HG03469 (cell line): ENCODE measurements around the gene FGFR3.
"Not testable (repeated sequence)": the region's sequence is repeated elsewhere in the genome, so short reads cannot be mapped to it uniquely, and the experiment has no call there.

Source experiments
- ATAC-seq: cut with Tn5 transposase; IDR thresholded peaks from one replicate; pipeline ENCODE4 v1.9.1; 2021; ENCODE audit warnings: mild to moderate bottlenecking, moderate library complexity, moderate number of reproducible peaks; ENCODE audit not compliant: unreplicated experiment

FGFR3 gene

DNA sequence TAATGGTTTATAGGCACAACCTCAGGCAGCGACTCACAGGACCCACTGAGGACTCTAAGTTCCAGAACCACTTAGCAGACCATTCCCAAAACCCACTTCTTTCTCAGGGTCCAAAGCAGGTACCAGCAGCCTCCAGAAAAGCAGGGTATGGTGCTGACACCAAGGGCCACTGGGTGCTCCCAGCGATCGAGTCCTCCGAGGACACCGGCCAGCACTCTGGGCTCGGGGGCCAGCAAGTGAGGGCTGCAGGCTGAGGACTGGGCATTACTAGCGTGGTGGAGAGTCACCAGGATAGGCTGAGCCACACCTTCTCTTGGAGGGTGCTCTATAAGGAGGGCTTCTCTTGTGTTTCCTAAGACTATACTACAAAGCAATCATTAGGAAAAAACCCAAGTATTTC is 43.6 kb downstream of the FGFR3 start:
- ATAC-seq = no peak

DNA sequence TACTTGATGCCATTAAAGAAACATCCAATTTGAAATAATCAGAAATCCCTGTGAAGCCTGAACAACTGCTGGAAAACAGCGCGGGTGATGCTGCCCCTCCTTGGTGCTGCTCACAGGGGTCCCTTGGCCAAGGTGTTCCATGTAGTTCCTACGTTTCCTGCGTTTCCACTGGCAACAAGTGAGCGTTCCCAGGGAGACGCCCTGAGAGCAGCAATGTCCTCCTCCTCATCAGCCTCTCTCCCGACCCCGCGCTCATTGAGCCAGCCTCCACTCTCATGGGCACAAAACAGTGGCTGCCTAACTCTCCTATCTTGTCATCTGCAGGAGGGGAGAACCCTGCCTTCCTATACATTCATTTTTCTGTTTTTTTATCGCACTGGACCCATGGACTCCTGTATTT is 44.0 kb downstream of the FGFR3 start:
- ATAC-seq = no peak

DNA sequence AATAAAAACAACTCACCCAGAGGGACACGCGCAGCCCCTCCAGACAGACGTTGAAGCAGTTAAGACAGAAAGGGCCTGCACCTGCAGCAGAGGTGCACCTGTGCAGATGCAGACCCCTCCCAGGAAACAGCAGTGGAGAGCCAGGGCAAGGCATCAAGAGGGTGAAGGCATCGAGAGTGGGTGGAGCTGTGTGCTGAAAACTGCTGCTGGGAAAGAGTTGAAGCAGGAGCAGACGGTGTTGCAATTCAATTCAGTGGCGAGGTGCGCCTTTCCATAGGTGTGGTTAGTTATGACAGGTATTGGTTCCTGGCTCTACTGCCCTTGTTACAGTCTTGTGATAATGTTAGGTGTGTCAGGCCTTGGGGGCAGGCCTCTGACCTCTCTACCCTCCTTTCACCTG is 46.2 kb downstream of the FGFR3 start:
- no peak for ATAC-seq

DNA sequence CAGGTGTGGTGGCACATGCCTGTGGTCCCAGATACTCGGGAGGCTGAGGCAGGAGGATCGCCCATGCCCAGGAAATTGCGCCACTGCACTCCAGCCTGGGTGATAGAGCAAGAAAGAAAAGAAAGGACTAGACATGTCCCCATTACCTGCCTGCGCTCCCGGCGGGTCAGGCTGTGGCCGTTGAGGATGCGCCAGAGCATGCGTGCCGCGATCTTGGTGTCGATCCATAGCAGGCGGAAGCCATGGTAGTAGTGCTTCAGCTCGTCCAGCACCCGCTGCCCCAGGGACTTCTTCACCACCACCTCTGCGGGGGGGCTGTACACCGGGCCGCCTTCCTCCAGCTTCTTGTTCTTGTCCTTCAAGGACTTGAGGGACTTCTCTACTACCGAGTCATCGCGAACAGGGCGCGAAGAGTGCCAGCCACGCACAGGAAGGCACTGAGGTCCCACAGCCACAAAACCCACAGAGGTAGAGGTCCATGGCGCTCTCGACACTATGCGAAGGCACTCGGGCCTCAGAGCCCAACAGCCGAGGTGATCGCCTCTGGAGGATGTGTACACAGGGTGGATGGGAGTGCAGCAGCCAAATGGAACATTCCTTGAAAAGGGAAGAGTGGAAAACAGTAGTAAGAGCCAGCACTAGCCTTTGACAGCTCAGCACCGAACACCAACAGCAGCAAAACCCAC is 48.3 kb downstream of the FGFR3 start:
- no peak for ATAC-seq

DNA sequence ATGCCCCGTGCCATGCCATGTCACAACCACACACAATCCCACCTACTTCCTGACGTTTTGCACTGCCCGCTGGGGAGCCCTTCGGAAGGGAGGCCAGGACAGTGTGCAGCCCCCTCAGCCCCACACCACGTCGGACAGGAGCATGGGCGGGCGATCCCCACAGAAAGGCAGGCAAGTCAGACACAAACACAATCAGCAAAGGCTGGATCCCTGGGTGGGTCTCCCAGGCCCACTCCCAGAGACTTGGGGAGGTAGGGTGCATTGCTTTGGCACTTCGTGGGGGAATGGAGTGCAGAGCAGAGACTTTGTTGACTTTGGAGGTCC is 48.8 kb downstream of the FGFR3 start:
- ATAC-seq = no peak

DNA sequence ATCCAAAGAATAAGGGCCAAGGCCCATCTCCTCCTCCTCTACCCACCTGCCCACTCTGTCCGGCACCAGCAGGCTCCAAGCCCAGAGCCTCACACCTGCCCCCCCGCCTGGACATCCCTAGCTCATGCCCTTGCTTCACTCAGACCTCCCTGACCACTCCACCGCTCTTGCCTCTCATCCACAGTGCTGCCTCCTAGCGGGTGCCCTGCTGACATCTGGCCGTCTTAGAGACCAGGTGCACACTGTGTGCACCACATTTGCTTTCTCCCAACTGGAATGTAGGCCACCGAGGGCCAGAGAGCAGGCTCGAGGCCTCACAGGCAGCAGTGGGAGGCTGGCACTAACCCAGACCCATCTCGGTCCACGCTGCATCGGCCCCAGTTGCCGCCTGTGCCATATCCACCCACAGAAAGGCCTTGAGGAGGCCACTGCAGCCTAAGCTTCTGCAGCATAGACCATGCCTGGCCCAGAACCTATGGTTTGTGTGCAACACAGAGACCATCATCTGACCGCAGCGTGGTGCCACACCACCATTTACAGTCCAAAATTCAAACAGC is 49.3 kb downstream of the FGFR3 start:
- no peak for ATAC-seq

DNA sequence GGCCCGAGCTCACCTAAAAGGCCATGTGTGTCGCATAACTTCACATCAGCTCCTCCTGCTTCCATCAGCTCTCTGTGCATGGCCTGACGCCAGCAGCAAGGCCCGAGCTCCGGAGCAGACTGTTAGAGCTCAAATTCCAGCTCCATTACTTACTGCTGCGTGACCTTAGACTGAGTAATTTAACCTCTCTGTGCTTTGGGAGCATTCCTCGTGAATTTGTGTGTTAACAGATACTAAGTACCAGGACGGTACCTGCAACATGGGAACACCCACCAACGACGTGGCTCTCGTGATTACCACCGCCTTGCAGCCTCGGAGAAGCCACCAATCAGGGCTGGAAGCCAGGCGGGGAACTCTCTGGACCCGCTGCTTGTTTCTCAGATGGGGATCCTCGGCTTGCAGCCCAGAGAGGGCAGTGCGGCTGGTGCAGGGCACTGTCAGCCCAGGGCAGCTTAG is 49.9 kb downstream of the FGFR3 start:
- ATAC-seq = no peak

DNA sequence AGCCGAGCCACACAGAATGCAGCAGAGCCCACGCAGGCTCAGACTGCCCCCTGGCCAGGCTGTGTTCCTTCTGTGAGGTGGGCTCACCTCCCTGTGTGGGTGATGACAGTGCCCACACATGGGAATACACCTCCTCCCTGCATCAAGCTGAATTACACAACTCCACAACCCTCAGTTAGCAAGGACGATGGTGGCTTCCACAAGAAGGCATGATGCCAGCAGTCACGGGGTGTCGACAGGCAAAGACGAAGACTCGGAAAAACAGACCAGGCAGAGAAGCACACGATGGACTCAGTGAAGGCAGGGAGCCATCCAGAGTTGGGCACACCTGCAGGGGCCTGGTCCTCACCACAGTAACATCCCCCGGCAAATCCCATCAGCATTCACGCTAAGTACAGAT is 50.8 kb downstream of the FGFR3 start:
- ATAC-seq = no peak

DNA sequence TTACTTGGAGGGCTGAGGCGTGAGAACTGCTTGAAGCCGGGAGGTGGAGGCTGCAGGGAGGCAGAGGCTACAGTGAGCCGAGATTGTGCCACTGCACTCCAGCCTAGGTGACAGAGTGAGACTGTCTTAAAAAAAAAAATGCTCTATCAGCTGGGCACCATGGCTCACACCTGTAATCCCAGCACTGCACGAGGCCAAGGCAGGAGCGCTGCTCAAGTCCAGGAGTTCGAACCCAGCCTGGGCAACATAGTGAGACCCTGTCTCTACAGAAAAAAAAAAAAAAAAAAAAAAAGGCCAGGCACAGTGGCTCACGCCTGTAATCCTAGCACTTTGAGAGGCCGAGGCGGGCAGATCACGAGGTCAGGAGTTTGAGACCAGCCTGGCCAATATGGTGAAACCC is 51.5 kb downstream of the FGFR3 start:
- not testable (repeated sequence) for ATAC-seq

DNA sequence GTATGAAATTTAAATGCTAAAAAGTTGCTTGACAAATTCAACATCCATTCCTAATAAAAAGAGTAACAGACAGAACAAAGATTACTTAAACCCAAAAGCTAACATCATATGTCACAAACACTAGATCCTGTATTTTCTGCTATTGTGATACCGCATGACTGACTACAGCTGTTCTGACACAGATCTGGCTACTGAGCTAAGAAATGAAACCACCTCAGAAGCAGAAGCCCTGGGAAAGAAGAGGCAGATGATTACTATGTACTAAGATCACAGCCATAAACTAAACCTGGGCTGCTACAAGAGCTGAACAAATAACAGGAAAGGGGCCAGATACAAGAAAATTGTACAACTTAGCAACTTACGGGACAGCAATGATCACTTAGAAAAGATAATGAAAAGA is 53.5 kb downstream of the FGFR3 start:
- no peak for ATAC-seq

DNA sequence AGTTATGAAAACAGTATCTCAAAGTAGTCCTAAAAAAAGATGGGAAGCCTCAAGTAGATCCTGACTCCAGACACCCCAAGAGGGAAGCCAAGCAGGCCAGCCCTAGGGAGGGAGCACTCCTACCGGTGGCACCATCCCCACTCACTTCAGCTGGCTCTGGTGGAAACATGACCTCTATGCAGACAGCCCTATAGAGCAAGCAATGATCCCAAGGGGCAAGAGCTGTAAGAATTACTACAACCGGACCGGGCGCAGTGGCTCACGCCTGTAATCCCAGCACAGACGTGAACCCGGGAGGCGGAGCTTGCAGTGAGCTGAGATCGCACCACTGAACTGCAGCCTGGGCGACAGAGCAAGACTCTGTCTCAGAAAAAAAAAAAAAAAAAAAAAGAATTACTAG is 57.2 kb downstream of the FGFR3 start:
- ATAC-seq = no peak

DNA sequence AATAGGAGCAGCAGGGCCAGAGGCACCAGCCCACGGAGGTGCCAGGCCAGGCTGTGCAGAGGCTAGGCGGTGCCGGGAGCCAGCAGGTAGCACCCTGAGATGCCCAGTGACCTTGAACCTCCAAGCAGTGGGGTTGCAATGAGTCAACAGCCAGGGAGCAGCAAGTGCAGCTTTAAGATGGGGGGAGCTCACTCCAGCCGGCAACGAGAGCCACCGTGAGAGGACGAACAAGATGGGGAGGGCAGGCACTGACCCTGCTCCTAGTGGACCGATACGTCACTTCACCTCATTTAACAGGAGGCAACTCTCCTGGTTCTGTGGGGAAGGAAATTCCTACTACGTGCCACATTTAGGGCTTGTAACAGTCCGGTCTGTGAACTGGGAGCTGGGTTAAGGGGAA is 58.1 kb downstream of the FGFR3 start:
- ATAC-seq = no peak

DNA sequence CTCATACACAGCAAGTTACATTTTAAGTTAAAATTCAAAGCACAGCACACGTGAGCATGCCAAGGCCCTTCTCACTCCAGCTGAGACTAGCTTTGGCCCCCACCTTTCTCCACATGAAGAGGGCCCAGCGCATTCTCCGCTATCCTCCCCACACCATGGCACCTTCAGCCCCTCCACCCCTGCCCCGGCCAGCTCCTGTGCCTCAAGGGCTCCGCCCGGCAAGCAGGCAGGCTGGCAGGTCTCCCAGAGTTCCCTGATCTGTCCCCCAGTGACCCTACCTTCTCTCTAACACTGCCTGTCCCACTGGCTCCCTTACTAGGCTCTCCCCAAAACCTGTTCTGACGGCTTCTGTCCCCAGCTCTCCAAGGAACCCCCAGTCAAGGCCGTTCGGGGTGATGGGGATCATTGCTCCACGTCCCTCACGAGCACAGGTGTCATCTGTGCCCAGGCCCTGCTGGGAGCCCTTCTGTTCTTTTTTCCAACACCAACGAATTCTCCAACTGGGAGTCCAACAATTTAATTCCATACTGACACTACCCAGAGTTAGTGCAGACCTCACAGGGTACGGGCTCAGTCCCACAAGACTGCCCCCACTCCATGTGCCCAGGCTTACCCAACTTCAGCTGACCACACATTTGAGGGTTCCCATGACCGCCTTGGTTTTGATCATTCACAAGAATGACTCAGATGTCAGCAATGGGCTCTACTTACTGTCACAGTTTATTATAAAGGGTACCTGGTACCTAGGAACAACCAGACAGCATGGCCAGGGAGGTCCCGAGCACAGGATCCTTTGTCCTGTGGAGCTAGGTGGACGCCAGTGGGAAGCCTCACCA is 58.7 kb downstream of the FGFR3 start:
- no peak for ATAC-seq

DNA sequence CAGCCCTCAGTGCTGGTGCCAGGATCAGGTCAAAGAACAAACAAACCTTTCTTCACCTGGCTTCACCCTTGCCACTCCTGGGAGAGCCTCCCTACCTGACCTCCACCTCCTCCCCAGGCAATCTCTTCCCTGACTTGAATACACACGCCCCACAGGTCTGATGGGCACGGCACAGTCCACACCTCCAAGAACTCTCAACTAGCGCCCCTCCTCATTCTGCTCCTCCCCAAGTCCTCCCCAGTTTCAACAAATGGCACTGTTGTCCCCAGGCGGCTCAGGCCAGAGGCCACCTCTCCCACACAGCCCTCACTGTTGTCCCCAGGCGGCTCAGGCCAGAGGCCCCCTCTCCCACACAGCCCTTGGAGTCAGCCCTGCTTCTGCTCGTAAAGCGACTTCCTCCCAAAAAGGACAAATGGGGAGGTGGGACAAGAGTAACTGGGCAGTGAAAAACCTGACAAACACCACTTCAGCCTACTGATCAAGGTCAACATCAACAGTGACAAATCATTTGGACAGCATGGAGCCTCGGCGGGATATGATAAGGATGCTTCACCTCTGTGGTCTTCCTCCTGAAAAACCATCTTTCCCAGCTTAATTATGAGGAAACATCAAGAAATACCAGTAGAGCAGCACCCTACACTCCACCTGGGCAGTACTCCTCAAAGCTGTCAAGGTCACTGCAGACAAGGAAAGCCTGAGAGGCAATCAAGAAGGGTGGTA is 60.0 kb downstream of the FGFR3 start:
- ATAC-seq = no peak

DNA sequence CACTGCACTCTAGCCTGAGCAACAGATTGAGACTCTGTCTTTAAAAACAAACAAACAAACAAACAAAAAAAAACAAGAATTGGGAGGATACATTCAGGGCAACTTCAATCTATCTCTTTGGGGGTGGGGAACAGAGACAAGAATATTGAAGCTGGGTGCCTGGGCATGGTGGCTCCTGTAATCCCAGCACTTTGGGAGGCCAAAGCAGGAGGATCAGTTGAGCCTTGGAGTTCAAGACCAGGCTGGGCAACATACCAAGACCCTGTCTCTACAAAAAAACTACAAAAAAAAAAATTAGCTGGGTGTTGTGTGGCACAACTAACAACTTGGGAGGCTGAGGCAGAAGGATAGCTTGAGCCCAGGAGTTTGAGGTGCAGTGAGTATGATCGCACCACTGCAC is 61.7 kb downstream of the FGFR3 start:
- ATAC-seq = no peak

DNA sequence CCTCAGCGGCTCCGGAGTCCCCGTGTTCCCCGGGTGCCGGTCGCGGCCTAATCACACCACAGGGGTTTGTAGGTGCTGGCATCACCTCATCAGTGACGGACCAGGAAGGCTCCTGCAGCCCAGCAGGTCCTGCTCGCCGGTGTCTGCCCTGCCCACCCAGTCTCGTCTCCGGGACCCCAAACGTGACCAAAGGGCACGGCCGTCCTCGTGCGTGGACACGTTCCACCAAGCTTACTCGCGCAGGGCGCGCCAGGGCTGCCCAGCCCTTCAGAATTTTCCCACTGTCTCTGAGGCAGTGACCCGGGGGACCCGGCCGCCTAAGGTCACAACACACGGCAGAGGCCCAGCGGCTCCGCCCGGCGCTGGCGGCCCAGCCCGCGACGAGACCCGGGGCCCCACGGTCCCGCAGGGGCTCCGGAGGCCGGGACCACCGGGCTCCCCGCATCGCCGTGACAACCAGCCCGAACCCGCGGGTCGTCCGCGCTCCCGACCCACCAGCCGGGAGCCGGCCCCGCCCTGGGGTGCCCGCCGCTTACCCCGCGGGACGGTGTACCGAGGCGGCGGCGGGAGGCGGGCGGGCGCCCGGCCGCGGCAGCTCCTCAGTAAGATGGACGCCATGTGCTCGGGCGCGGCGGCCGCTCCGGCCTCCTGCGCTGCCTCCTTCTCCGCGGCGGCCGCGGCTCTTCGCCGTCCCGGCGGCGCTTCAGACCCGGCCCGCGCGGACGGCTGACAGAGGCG is 62.4 kb downstream of the FGFR3 start:
- peak; percentile 13 for ATAC-seq

DNA sequence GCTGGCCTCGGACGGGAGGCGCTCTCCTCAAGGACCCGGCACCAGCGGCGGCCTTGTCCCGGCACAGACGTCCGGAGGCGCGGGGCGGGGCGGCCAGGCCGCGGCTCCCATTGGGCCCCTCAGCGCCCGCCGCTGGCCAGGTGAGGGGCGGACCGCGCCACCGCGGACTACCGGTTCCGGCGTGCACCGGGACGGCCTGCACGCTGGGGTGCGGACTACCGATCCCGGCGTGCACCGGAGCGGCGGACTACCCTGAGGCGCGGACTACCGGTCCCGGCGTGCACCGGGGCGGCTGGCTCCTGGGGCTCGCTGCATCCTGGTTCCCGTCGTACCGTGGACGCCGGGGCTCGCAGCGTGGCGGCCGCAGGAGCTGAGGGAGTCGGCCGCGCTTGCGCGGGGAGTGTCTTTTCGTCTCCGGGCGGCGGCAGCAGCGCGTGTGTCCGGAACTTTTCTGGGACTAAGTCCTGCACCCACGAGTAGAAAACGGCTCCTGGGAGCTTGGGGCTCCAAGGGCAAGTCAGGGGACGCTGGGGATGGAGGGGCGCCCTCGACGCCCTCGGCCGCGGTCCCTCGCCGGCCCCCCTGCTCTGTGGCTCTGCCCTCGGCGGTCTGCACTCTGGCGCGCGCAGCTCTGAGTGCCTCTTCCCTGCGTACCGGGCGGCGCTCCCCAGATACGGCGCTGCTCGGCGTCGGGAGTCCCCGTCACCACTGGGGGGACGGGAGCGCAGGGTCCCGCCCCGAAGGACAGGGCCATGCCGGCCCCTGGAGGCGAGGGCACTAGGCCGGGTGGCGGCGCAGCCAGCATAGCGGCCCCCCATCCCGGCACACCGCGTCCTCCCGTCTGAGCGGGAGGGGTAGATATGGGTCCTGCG is 63.2 kb downstream of the FGFR3 start, which contains the start of gene LETM1:
Gene LETM1, minus strand, starts transcription at position 86 of the 872 bp plus-strand sequence. CDS start 206 bp downstream, outside the sequence.
- peak; percentile 68 for ATAC-seq

DNA sequence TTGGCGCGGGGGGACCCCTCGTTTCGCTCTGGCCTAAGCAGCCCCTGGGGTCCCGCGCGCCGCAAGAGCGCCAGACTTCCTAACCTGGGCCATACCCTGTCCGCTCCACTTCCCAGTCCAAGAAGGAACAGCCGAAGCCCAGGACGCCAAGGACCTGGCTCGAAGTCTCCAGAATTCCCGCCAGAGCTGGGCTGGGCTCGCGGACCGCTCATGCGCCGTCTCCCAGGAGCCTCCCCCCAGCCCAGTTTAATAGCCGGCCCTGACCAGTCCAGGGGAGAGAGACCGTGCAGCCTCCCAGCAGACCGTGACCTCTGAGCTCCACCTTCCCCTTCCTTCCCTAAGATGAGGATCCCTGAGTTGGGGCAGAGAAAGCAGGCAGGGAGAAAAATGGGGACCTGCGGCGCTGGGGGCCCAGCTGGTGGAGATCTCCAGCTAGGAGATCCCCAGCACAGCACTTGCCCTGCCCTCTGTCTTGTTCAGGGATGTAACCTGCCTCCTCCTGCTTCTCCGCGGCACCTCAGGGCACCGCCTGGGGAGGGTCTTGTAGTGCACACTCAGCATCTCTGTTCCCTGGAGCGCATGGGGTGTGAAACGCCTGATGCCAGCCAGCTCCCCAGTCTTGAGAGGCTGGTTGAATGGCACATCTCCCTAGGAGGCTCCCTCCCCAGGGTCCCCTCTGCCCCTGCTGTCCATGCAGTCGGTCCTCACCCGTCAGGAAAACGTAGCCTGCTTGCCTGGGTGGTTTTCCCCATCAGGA is 64.0 kb downstream of the FGFR3 start:
- ATAC-seq = no peak

DNA sequence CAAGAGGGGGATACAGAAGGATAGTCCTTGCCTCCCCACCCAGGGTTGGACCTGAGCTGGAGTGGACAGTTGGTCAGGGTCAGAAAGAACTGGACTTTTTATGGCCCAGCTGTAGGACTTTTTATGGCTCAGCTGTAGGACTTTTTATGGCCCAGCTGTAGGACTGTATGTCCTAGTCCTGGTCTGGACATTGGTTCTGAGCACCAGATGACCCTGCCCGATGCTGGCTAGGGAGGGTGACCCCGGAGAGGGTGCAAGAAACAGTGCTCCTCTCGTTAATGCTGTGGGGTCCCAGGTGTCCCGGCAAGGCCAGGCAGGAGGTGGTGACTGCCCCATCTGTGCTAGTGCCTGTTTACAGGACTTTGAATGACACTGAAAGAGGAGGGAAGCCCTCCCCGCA is 64.8 kb downstream of the FGFR3 start:
- ATAC-seq = no peak
